GM18505 (cell line): ENCODE measurements around the gene KRTCAP2.
"Not testable (repeated sequence)": the region's sequence is repeated elsewhere in the genome, so short reads cannot be mapped to it uniquely, and the experiment has no call there.

Experiments
- ATAC-seq: cut with Tn5 transposase; IDR thresholded peaks from one replicate; pipeline ENCODE4 v1.9.1; 2021; ENCODE audit not compliant: unreplicated experiment
- POLR2A ChIP-seq: IDR thresholded peaks from 4 replicates; pipeline ENCODE4 v1.6.1; 2011; ENCODE audit warnings: borderline replicate concordance; ENCODE audit not compliant: insufficient read depth, insufficient read length; ENCODE audit errors: extremely low read depth

The KRTCAP2 gene

DNA sequence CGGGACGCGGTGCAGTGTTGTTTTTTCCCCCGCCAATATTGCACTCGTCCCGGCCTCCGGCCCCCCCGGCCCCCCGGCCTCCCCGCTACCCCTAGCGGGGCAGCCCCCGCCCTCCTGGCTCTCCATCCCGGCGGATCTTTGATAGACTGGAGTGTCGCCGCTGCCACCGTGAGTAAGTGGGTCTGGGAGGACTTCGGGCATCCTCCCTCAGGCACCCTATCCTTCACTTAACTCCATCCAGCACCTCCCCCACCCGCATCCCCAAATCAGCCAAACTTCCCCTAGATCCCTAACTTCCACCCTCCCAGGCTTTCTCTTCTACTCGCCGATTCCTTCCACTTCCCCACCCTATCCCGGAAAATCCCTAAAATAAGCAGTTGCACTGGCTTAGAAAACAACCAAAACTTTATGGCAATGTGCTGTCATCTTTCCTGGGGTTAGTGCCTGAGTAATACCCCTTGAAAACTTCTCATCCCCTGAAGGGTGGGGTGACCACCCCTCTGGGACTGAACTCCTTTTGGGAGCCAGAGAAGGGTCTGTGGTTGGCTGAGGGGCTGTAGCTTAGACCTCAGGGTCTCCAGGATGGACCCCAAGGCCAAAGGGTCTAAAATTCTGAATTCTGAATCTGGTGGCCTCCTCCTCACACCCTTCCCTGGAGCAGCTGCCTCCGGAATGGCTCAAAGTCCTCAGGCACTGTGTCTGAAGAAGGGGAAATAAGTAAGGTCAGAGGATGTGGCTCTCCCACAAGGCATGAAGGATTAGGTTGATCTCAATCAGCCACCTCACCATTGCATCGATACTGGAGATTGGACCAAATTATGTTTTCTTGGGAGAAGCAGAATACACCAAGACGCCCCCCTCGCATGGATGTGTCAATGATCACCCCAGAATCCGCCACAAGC is 22.3 kb upstream of the KRTCAP2 start:
- no peak for ATAC-seq
- no peak for TF ChIP-seq POLR2A

DNA sequence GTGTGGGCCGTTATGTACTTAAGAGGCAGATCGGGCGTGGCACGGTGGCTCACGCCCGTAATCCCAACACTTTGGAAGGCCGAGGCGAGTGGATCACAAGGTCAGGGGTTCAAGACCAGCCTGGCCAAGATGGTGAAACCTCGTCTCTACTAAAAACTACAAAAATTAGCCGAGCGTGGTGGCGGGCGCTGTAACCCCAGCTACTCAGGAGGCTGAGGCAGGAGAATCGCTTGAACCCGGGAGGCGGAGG is 20.8 kb upstream of the KRTCAP2 start:
- ATAC-seq, result not testable (repeated sequence)

GRCh38 chr1:155193275-155193990 is 20.3 kb upstream of the KRTCAP2 start:
- ATAC-seq, result no peak
- TF ChIP-seq POLR2A, result peak; percentile 15

DNA sequence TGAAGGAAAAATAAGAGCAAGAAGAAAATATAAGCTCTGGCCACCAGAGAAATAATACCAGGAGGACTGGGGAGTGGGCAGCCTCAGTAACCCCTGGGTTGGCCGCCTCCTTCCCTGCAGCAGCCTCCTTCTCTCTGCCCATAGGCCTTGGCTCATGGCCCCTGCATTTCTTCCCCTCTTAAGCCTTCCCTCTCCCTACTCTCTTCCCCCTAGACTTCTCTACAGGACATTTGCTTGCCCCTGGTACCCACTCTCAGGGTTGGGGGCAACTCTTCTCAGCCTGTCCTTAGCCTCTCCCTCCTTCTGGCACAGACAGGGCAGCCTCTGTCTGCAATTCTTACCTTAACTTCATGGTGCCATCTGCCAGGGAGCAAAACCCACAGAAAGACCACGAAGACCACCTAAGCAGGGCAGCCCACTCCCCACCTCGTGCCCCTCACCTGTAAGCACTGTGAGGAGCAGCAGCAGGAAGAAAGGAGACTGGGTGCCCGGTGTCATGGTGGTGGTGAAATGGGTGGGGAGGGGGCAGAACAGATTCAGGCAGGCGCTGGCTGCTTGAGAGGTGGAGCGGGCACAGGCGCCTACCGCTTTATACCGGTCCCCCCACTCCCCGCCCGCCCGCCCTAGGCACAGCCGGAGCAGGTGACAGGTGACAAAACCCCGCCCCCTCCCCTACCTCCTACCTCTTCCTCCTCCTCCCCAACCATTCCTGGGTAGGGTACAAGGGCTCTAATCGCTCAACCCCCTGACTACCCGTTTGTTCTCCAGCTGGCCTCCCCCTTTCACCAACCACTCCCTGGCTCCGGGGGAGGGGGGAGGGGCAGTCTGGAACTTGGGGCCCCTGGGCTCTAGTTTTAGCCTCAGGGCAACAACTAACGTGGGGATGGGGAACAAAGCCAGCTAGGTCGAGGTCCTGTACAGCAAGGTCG is 19.5 kb upstream of the KRTCAP2 start:
- TF ChIP-seq POLR2A, result no peak
- no peak for ATAC-seq

GRCh38 chr1:155191904-155192303 is 18.8 kb upstream of the KRTCAP2 start:
- TF ChIP-seq POLR2A, result no peak
- no peak for ATAC-seq

DNA sequence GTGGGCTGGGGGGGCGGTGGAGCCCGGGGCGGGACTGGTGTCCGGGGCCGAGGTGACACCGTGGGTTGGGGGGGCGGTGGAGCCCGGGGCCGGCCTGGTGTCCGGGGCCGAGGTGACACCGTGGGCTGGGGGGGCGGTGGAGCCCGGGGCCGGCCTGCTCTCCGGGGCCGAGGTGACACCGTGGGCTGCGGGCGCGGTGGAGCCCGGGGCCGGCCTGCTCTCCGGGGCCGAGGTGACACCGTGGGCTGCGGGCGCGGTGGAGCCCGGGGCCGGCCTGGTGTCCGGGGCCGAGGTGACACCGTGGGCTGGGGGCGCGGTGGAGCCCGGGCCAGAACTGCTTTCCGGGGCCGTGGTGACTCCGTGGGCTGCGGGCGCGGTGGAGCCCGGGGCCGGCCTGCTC is 16.8 kb upstream of the KRTCAP2 start:
- not testable (repeated sequence) for ATAC-seq

DNA sequence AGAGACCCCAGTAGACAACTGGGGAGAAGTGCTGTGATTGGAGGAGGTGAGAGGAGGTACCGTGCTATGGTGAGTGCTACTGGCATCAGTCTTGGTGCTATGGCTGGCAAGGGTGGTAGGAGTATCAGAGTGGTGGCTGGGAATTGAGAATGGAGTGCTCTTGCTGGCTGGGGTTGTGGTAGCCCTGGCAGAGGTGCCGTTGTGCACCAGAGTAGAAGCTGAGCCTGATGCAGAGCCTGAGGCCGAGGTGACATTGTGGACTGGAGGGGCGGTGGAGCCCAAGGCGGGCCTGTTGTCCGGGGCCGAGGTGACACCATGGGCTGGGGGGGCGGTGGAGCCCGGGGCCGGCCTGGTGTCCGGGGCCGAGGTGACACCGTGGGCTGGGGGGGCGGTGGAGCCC is 15.2 kb upstream of the KRTCAP2 start:
- no peak for ATAC-seq
- TF ChIP-seq POLR2A, result no peak

DNA sequence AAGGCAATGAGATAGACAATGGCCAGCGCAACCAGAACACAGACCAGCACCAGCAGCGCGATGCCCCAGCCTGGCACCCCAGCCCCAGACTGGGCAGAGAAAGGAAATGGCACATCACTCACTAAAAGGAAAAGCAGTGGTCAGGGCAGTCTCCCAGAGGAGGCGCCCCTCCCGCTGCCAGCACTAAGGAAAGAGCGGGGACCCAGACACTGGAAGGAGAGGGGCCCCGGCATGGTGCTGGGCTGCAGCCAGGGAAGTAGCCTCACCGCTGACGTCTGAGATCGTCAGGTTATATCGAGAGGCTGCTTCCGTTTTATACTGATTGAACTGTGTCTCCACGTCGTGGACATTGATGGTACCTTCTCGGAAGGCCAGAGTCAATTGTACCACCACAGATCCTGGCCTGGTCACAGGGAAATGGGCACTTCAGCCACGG is 14.4 kb upstream of the KRTCAP2 start:
- TF ChIP-seq POLR2A, result no peak
- no peak for ATAC-seq

- ATAC-seq, result no peak
- no peak for TF ChIP-seq POLR2A
These were observed 13.8 kb upstream of the KRTCAP2 start for GRCh38 chr1:155186794-155187455.

DNA sequence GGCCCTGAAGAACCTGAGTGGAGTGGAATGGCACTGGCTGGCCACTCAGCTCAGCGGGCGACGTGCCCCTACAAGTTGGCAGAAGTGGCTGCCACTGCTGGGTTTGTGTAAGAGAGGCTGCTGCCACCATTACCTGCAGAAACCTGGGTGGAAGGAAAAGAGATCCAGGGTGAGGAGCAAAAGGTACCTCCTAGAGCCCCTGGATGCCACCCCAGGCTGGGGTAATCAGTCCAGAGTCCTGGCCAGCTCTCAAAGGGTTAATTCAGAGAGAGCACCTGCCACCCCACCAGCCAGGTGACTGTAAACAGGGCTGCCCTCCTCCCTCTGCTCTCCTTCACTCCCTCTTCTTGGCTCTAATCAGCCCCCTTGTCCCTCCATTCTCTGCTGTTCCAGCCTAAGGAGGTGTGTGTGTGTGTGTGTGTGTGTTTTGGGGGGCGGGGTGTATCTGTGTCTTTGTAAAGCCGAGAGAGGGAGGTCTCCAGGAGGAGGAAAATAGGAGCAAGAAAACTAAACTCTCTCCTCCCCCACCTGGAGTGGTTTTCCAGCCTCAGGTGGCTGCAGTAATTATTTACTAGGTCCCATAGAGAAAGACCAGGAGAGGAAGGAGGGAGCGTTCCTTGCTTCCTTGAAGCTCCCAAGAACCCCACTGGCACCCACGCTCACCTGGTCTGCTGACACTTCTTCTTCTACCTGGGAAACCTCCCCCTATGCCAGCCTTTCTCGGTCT is 13.1 kb upstream of the KRTCAP2 start:
- ATAC-seq, result no peak
- TF ChIP-seq POLR2A, result no peak

GRCh38 chr1:155185783-155186066 is 12.6 kb upstream of the KRTCAP2 start:
- no peak for TF ChIP-seq POLR2A
- ATAC-seq, result no peak

DNA sequence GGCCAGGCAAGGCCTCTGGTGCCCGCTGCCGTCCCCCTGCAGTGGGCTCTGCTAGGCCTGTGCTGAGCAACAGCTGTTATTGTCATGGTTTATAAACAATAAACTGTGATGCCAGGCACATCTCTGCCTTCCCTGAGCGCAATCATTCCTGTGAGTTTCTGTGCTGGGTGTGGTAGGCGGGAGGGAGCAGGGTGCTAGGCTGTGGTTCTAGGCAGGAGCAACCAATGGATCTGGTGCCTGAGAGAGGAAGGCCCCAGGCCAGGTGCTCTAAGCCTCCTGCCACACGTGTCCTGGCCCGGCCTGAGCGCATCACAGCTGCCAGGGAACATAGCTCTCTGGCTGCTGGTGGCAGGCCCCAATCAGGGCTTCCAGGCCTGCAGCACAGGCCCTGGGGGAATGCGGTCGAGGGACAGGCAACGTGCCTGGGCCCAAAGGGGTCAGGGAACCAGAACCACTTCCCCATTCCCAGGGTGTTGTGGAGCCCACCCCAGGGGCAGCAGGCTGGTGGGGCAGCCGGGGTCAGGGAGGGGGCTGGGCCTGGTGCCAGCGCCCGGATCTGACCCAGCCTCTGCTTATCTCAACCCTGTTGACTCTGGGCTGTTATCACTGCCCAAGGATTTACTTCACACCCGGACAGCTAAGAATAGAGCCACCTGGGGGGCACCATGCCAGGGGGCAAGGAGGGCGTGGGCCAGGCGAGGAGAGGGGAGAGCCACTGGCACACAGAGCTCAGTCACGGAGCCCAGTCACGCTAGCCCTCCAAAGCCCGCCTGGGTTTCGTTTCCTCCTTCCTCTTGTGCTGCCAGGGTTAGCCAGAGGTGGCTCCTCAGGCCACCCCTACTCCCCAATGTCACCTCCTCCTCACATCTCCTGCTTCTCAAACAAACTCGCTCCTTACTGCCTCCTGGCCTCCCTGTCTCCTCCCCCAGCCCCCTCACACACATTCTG is 12.0 kb upstream of the KRTCAP2 start:
- peak; percentile 37 for TF ChIP-seq POLR2A
- peak; percentile 65 for ATAC-seq
